Heart right ventricle (tissue), 16 donors: ENCODE measurements around the gene ELF3. TPM values are rescaled to one million over a fixed set of nuclear protein-coding genes. Genes with fewer than 3 reads are reported as not detected.
"Not testable (repeated sequence)": the region's sequence is repeated elsewhere in the genome, so short reads cannot be mapped to it uniquely, and the experiment has no call there.

Source experiments
- ATAC-seq, 8 donors: fragments of 200-7000 bp; cut with Tn5 transposase; one replicate each; pipeline ENCODE4 v1.9.1; 2020; ENCODE audit warnings: mild to moderate bottlenecking in 8 of 8, moderate library complexity in 8 of 8, moderate number of reproducible peaks in 1 of 8
- DNase-seq, 2 donors: peaks; one replicate each; pipeline ENCODE4 v3.0.0-alpha.2; 2020
- H3K27ac ChIP-seq, 10 donors: fragments of 200-600 bp; sonication (generic) in 2 of 10; one replicate each; pipeline versions ENCODE4 v1.5.0 to v1.8.0; 2020 to 2022; ENCODE audit warnings: mild to moderate bottlenecking in 3 of 10
- H3K27me3 ChIP-seq, 7 donors: fragments of 200-600 bp; one replicate each; pipeline ENCODE4 v1.8.0; 2021 to 2022; ENCODE audit warnings: mild to moderate bottlenecking in 2 of 7
- H3K36me3 ChIP-seq, 9 donors: fragments of 200-600 bp; sonication (generic) in 1 of 9; one replicate each; pipeline versions ENCODE4 v1.5.0 to v1.8.0; 2020 to 2022; ENCODE audit warnings: mild to moderate bottlenecking in 2 of 9
- H3K4me1 ChIP-seq, 9 donors: fragments of 200-600 bp; sonication (generic) in 1 of 9; one replicate each; pipeline versions ENCODE4 v1.5.0 to v1.8.0; 2020 to 2022; ENCODE audit warnings: mild to moderate bottlenecking in 4 of 9
- H3K4me3 ChIP-seq, 10 donors: fragments of 200-600 bp; sonication (generic) in 2 of 10; one replicate each; pipeline versions ENCODE4 v1.5.0 to v1.8.0; 2020 to 2022; ENCODE audit warnings: mild to moderate bottlenecking in 7 of 10, moderate library complexity in 2 of 10
- H3K9me3 ChIP-seq, 11 donors: fragments of 200-600 bp in 10 of 11; sonication (generic) in 2 of 11; one replicate each; pipeline versions ENCODE4 v1.5.0 to v1.8.0; 2013 to 2022; ENCODE audit warnings: mild to moderate bottlenecking in 2 of 11, control low read depth in 1 of 11, moderate library complexity in 1 of 11
- WGBS, 2 donors: extraction: QIAGEN DNeasy Blood & Tissue Kit; methylation state at CpG; one replicate each; pipeline ENCODE4 v1.1.7; 2013; ENCODE audit warnings: inconsistent platforms in 1 of 2; 5-methylcytosine and 5-hydroxymethylcytosine counted together
- intact Hi-C, 10 donors: fragments of 100-400 bp; cut with DNase I; formaldehyde crosslinking; loops; one replicate each; pipeline versions ENCODE4 v1.11.1 to v1.14.2; 2022
- polyA plus RNA-seq, 2 donors: library from polyadenylated mRNA; stranded (reverse); fragments of 200-250 nt; gene quantifications; one replicate each; pipeline ENCODE4 v1.2.3, GENCODE V29; 2013
- total RNA-seq, 10 donors: library from RNA; stranded (reverse); fragmentation: NEBNext Ultra II Directional in 3 of 10; extraction: Animal tissue kit (Norgen Biotek cat#: 25700) in 3 of 10; gene quantifications; one replicate each; pipeline versions ENCODE4 v1.2.1 to v1.2.4, GENCODE V29; 2021 to 2023
- TF ChIP-seq, protein P1 (sequence below), 9 donors: fragments of 200-600 bp; sonication (generic) in 2 of 9; IDR thresholded peaks; one replicate each; pipeline versions ENCODE4 v1.5.0 to v1.8.0; 2021 to 2022; ENCODE audit warnings: antibody characterized with exemption in 9 of 9, mild to moderate bottlenecking in 5 of 9, moderate library complexity in 1 of 9
- donor health status: Arrhythmogenic right ventricular cardiomyopathy.
- donor health status: ischemic (EF 13 %, LVEDD 7.1; RV severe dilation, severe dysfunction).
- donor health status: healthy with polysubstance abuse.
- donor health status: DM: no; HTN: yes; CAD: no.
- donor health status: DM: no; HTN: no; CAD: no.
- donor health status: ischemic (EF 25% LVEDD 6.9; RV normal size, moderate dysfunction).
- donor health status: ischemic (EF 25% LVEDD 5.7; RV mildly dilated, moderate dysfunction).
- donor health status: healthy.
- donor health status: DM: yes; HTN: yes; CAD: no.
- donor health status: Ischemic cardiomyopathy.
- donor health status: ischemic (EF 35%, LVEDD 5.7; RV mildly dilated, moderate dysfunction).
- donor health status: nonischemic (EF 11% LVEDD 7.7; RV severe dilation, severe dysfunction).
- donor health status: DM: yes; HTN: yes; CAD: no.
- donor health status: PGD.
- donor health status: ischemic (EF 29% LVEDD 5.4; RV normal size, mild dysfunction).
- donor health status: nonischemic (EF 23%, LVEDD 6.1; RV moderate dilation, normal function).

Gene ELF3
- total and polyA plus RNA-seq, 12 donors: 0.09 to 255 (median 1.4) TPM; not detected in 2

DNA sequence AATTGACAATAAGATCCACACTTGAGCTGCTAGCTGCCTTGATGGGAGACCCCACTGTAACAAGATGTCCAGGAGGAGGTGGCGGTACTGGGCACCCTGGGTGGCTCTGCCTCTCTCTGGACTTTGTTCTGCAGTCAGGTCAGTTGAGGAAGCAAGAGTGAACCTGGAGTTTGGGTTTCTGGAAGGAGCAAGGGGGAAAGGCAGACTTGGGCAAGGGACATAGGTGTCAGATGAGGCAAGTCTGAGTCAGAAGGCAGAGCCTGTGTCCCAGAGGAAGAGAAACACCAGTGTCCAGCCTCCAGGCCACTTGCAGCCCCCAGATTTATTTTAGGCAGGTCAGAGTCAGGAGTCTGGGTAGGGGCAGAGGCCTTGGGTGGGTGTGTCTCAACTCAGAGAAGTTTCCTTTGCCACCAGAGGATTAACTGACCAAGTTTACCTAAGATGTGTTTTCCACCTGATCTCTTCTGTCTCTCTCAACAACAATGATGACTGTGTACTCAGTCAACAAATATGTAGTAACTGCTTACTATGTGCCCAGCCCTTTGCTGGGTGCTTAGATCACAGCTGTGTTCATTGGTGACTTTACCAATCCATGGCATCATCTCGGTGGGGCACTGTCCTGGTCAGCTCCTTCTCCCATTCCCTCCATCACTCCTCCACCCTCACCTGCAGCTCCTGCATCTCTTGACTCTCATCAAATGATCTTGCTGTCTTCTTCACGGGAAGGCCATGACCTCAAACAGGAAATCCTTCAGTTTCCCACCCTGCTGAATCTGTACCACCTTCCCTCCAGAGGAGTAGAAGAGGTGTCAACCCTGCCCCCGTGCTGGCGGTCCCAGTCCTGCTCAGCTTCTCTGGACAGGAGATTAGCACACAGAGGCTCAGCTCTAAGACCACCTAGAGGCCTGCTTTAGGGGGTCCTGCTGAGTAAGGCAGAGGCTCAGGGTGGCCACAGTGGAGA lies 36.6 kb downstream of the ELF3 start:
- 75 to 76% methylated on average over 5 of the region's 5 CpGs for WGBS, 2 donors
- intact Hi-C loops: no loop called here
- H3K27ac ChIP-seq: no peak overlapping the region

DNA sequence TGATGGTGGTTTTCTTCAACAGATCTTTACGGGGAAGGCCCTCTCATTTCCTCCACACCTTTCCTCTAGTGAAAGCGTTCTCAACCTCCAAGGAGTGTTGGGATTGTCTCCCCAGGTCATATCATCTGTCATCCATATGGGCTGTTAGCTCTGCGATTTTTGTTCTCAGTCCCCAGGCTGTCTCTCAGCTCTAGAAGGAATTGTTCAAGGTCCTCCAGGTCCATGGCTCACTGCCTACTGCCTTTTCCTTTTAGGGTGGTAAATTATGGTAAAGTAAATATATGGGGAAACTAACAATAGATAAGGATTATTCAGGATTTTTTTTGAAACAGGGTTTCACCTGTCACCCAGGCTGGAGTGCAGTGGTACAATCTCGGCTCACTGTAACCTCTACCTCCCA lies 37.6 kb downstream of the ELF3 start:
- no peaks in the 10 kb centered on the region for H3K36me3 ChIP-seq
- intact Hi-C loops: loop anchor here in 1 of 10 donors (2.0 kb wide), 1 partner anchor 65 kb away; no protein-coding TSS in a partner anchor
- no peaks in the 10 kb centered on the region for H3K27me3 ChIP-seq
- peaks cover 0 to 6% (median 0%) of the 10 kb centered on the region in 9 donors for H3K4me1 ChIP-seq
- no peak for ATAC-seq
- H3K4me3 ChIP-seq: no peak overlapping the region
- H3K9me3 ChIP-seq: no peaks in the 10 kb centered on the region
- H3K27ac ChIP-seq: no peak overlapping the region
- no peak for DNase-seq
- 79 to 84% methylated on average over 4 of the region's 4 CpGs for WGBS, 2 donors
- TF ChIP-seq, protein P1, sequence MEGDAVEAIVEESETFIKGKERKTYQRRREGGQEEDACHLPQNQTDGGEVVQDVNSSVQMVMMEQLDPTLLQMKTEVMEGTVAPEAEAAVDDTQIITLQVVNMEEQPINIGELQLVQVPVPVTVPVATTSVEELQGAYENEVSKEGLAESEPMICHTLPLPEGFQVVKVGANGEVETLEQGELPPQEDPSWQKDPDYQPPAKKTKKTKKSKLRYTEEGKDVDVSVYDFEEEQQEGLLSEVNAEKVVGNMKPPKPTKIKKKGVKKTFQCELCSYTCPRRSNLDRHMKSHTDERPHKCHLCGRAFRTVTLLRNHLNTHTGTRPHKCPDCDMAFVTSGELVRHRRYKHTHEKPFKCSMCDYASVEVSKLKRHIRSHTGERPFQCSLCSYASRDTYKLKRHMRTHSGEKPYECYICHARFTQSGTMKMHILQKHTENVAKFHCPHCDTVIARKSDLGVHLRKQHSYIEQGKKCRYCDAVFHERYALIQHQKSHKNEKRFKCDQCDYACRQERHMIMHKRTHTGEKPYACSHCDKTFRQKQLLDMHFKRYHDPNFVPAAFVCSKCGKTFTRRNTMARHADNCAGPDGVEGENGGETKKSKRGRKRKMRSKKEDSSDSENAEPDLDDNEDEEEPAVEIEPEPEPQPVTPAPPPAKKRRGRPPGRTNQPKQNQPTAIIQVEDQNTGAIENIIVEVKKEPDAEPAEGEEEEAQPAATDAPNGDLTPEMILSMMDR (IDR thresholded peaks at IDR 0.05): no peak

More for the DNA sequence above, 36.6 kb downstream of the ELF3 start:
- TF ChIP-seq, protein P1 (IDR thresholded peaks at IDR 0.05): no peak
- H3K4me1 ChIP-seq: peaks cover 0 to 6% (median 0%) of the 10 kb centered on the region in 9 donors
- ATAC-seq (no peak), DNase-seq (no peak)
- no peak overlapping the region for H3K4me3 ChIP-seq
- no peaks in the 10 kb centered on the region for H3K9me3 ChIP-seq
- H3K27me3 ChIP-seq: no peaks in the 10 kb centered on the region
- H3K36me3 ChIP-seq: no peaks in the 10 kb centered on the region

DNA sequence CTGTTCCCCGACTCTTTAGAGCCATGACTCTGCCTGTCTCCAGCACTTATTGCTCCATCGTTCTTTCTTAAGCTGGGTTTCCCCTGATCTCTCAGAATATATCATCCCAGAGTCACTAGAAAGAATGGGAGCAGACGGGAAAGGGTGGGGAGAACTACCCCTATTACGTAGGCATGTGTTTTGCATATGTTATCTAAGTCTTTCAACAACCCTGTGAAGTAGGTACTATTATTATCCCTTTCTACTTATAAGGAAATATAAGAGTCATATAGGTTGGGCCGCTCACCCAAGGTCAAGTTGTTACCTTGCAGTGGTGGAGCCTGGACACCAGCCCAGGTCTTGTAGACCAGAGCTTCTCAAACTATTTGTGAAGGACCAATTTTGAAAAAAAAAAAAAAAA lies 38.7 kb downstream of the ELF3 start:
- Histone ChIP-seq H3K4me3 (no peak overlapping the region), H3K27ac (peak overlapping the region in 5 of 10 donors; percentile 37 to 71 (median 48)), H3K9me3 (no peaks in the 10 kb centered on the region), H3K36me3 (no peaks in the 10 kb centered on the region), H3K4me1 (peaks cover 0 to 6% (median 0%) of the 10 kb centered on the region in 9 donors), H3K27me3 (no peaks in the 10 kb centered on the region)
- 43 to 49% methylated on average over 5 of the region's 5 CpGs for WGBS, 2 donors
- ATAC-seq: peak in 7 of 8 donors; percentile 24 to 95 (median 82)
- intact Hi-C loops: loop anchor here in 1 of 10 donors (2.0 kb wide), 1 partner anchor 64 kb away; no protein-coding TSS in a partner anchor
- TF ChIP-seq, protein P1 (IDR thresholded peaks at IDR 0.05): no peak
- DNase-seq: no peak

DNA sequence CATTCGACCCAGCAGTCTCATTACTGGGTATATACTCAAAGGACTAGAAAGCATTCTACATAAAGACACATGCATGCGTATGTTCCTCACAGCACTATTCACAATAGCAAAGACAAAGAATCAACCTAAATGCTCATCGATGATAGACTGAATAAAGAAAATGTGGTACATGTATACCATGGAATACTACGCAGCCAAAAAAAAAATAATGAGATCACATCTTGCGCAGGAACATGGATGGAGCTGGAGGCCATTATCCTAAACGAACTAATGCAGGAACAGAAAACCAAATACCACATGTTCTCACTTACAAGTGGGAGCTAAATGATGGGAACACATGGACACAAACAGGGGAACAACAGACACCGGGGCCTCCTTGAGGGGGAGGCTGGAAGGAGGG lies 43.7 kb downstream of the ELF3 start:
- TF ChIP-seq, protein P1 (IDR thresholded peaks at IDR 0.05): no peak
- ATAC-seq (no peak), DNase-seq (no peak)
- H3K27ac ChIP-seq: no peak overlapping the region
- no peaks in the 10 kb centered on the region for H3K9me3 ChIP-seq
- no peaks in the 10 kb centered on the region for H3K27me3 ChIP-seq
- intact Hi-C loops: no loop called here
- no peak overlapping the region for H3K4me3 ChIP-seq
- no peaks in the 10 kb centered on the region for H3K36me3 ChIP-seq
- 94% methylated on average over 7 of the region's 7 CpGs for WGBS, 2 donors
- H3K4me1 ChIP-seq: peaks cover 0 to 5% (median 0%) of the 10 kb centered on the region in 9 donors

DNA sequence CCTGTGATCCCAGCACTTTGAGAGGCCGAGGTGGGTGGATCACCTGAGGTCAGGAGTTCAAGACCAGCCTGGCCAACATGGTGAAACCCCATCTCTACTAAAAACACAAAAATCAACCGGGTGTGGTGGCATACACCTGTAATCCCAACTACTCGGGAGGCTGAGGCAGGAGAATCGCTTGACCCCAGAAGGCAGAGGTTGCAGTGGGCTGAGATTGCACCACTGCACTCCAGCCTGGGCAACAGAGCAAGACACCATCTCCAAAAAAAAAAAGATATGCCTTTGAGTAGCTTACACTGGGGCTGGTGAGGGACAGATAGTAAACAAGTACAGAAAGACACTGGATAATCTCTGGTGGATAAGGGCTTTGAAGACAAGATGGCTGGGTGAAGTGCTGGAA lies 44.3 kb downstream of the ELF3 start:
- H3K4me3 ChIP-seq, H3K9me3 ChIP-seq, H3K27me3 ChIP-seq, H3K27ac ChIP-seq, ATAC-seq, H3K4me1 ChIP-seq, H3K36me3 ChIP-seq, intact Hi-C loops, DNase-seq: not testable (repeated sequence)
- 87% methylated on average over 4 of the region's 4 CpGs for WGBS, 2 donors
